Measurements from ENCODE around the gene PYDC1.
"Not testable (repeated sequence)": the region's sequence is repeated elsewhere in the genome, so short reads cannot be mapped to it uniquely, and the experiment has no call there.

Gene PYDC1

GRCh38 chr16:31195861-31196260 lies 21.1 kb downstream of the PYDC1 start:
- DNase-seq = not testable (repeated sequence)

GRCh38 chr16:31194898-31195297 lies 22.0 kb downstream of the PYDC1 start:
- DNase-seq = no peak

GRCh38 chr16:31193874-31194273 lies 23.1 kb downstream of the PYDC1 start:
- DNase-seq = no peak

GRCh38 chr16:31192856-31193642 lies 23.9 kb downstream of the PYDC1 start:
- no peak for DNase-seq

- no peak for DNase-seq
Observed at GRCh38 chr16:31191697-31192428, 25.1 kb downstream of the PYDC1 start.

- DNase-seq = no peak
Observed at GRCh38 chr16:31190818-31191444, 26.0 kb downstream of the PYDC1 start.

- DNase-seq = no peak
Observed at GRCh38 chr16:31190061-31190460, 26.9 kb downstream of the PYDC1 start.

- DNase-seq = no peak
Observed at GRCh38 chr16:31189412-31189778, 27.5 kb downstream of the PYDC1 start.

- DNase-seq = no peak
Observed at GRCh38 chr16:31188450-31189411, 28.2 kb downstream of the PYDC1 start.

GRCh38 chr16:31187808-31188189 lies 29.1 kb downstream of the PYDC1 start:
- DNase-seq = no peak

GRCh38 chr16:31186930-31187807 lies 29.8 kb downstream of the PYDC1 start:
- no peak for DNase-seq

- no peak for DNase-seq
Observed at GRCh38 chr16:31186176-31186575, 30.8 kb downstream of the PYDC1 start.

- no peak for DNase-seq
Observed at GRCh38 chr16:31185339-31185738, 31.6 kb downstream of the PYDC1 start.

GRCh38 chr16:31184888-31185287 lies 32.0 kb downstream of the PYDC1 start:
- no peak for DNase-seq

GRCh38 chr16:31183432-31184428 lies 33.2 kb downstream of the PYDC1 start:
- no peak for DNase-seq

- no peak for DNase-seq
Observed at GRCh38 chr16:31182391-31182790, 34.5 kb downstream of the PYDC1 start.

- no peak for DNase-seq
Observed at GRCh38 chr16:31181102-31181830, 35.7 kb downstream of the PYDC1 start.

- DNase-seq = peak; percentile 94
Observed at GRCh38 chr16:31179747-31180459, 37.0 kb downstream of the PYDC1 start, which contains the start of gene FUS. Gene FUS, plus strand, starts transcription at chr16:31180139. Its CDS starts 76 bp downstream, at chr16:31180215.

- no peak for DNase-seq
Observed at GRCh38 chr16:31179219-31179746, 37.7 kb downstream of the PYDC1 start.

Data from CD4-positive, alpha-beta T cell treated with Interleukin-10 for 1 hour (primary cell).